Measurements from ENCODE around the gene TMEM223.
"Not testable (repeated sequence)": the region's sequence is repeated elsewhere in the genome, so short reads cannot be mapped to it uniquely, and the experiment has no call there.

The TMEM223 gene

DNA sequence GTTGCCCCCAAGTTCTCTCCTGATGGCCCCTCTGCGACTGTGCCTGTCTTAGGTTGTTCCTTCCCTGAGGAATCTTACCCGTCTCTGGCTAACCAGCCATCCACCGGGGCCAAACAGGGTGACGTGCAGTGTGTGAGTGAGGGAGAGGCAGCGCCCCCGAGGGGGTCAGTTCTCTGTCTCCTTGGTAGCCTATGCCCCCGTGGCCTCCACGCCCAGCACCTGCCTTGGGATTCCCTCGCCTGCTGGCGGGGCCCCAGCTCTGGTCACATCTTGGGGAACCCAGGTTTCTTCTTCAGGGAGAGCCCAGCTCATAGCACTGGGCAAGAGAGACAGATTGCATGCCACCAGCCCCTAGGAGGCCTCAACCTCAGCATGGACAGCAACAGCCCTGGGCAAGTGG lies 7.7 kb upstream of the TMEM223 start:
- DNase-seq (ENCODE audit: low spot score) = no peak

DNA sequence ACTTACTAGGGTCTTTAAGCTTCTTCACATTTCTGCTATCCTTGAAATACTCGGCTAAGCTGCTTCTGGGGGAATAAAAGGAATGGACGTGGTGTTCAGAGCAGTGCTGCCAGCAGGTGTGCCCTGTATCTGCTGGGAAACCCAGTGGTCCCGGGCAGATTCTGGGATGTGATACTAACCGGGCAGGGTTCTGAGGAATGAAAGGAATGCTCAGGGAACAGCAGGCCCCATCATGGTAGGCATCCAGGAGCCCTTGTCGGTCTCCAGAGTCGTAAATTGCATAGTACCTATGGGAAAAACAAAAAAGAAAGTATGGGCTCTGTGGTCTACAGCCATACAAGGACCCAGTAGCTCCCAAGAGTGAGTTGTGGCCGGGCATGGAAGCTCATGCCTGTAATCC lies 4.5 kb upstream of the TMEM223 start:
- DNase-seq (ENCODE audit: low spot score) = no peak

DNA sequence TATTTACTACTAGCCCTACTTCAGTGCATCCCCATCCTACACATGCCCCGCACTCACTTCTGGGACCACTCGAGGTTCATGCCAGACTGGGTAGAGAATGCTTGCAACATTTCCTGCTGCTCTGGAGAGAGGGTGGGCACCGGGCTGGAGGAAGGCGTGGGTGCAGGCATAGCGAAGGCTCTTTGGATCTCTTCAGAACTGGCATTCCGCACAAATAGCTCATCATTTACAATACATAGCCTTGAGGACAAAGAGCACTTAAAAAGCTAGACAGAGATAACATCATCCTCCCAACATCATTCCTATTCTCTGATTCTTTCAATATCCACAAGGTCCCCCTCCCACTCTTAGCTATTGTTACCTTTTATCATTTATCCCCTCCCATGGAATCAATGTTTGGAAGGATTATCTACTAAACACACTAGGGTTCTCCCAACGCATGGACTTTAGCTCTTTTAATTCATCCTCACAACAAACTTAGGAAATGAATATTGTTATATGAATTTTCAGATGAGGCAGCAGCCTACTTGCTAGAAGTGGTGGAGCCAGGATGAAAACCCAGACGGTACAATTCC lies 2.5 kb upstream of the TMEM223 start:
- DNase-seq (ENCODE audit: low spot score) = no peak

DNA sequence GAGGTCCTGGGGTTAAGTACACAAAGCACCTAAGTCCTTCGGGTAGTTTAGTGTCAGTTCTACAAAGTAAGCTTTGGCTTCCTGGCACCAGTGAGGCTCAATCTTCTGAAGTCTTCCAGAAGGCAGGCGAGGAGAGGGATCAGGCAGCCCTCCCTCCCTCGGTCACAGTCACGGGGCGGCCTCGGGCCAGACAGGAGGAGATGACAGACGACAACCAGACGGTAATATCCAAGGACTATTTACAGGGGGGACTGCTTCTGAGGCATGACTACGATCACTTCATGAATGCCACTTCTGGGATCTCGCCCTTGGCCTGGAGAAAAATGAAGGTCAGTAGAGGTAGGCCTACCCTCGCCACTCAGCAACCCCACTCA lies 383 bp upstream of the TMEM223 start:
- DNase-seq (ENCODE audit: low spot score) = no peak

DNA sequence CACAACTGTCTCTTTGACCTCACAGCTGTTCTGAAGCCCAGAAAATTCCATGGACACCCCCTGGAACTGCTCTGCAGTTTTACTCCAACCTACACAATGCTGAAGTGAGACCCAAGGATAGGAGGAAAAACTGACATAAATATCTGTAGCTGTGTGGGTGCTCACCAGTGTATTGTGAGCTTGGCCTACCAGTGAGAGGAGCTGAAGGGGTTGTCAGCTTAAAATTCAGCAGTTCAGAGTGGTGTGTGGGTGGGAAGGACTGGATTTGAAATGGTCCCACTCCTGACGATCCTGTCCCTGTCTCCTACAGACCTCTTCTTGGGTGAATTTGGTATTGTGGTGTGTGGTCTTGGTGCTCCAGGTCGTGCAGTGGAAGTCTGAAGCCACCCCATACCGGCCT lies 2.2 kb downstream of the TMEM223 start:
- no peak for DNase-seq (ENCODE audit: low spot score)

DNA sequence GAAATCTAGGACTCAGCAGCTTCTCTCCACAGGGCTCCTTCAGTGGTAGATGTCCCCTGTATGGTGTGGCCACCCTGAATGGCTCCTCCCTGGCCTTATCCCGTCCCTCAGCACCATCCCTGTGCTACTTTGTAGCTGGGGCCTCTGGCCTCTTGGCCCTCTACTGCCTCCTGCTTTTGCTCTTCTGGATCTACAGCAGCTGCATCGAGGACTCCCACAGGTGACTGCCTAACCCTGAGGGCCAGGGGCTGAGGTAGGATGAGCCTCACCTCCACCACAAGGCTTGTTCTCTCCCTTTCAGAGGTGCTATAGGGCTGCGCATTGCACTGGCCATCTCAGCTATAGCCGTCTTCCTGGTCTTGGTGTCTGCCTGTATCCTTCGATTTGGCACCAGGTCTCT lies 2.8 kb downstream of the TMEM223 start:
- no peak for DNase-seq (ENCODE audit: low spot score)

DNA sequence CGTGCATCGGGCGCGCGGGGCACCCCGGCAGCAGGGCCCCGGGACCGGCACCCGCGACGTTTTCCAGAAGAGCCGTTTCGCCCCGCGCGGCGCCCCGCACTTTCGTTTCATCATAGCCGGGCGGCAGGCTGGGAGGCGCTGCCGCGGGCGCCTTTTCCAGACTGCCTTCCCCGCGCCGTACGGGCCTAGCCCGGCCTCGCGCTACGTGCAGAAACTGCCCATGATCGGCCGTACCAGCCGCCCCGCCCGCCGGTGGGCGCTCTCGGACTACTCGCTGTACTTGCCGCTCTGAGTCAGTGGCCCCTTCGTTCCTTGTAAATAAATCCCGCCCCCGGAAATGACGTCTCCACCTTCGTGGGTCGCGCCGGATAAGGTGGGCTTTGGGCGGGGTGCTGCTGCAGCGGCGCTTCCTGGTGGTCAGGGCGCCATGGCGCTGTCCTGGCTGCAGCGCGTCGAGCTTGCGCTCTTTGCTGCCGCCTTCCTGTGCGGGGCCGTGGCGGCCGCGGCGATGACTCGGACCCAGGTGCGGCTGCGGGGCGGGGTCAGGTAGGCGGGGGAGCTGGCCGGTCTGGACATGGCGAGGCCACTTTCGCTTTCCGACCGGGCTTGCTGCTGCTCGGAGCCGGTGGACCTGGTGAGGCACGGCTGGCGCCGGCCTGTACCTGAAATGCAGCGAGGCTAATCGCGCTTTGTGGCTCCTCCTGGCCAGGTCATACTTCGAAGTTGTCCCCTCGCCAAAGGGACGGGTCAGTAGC lies 4.6 kb downstream of the TMEM223 start, which contains the start of gene TMEM179B:
TMEM179B (plus strand) TSS at position 398 of the 755 bp plus-strand sequence; CDS start at position 428, 30 bp downstream.
- DNase-seq (ENCODE audit: low spot score) = peak; percentile 99

DNA sequence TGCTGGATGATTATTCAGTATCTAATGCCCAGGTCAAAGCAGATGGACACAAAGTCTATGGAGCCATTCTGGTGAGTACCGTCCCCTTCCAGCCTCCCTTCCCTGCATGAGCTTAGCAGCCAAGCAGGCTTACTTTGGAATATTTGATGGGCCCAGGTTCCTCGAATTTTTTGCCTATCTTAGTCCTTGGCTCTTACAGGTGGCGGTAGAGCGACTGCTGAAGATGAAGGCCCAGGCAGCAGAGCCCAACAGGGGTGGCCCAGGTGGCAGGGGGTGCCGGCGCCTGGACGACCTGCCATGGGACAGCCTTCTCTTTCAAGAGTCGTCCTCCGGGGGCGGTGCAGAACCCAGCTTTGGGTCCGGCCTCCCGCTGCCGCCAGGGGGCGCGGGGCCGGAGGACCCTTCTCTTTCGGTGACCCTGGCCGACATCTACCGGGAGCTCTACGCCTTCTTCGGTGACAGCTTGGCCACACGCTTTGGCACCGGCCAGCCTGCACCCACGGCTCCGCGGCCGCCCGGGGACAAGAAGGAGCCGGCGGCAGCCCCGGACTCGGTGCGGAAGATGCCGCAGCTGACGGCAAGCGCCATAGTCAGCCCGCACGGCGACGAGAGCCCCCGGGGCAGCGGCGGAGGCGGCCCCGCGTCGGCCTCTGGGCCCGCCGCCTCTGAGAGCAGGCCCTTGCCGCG lies 5.3 kb downstream of the TMEM223 start:
- peak; percentile 83 for DNase-seq (ENCODE audit: low spot score)

DNA sequence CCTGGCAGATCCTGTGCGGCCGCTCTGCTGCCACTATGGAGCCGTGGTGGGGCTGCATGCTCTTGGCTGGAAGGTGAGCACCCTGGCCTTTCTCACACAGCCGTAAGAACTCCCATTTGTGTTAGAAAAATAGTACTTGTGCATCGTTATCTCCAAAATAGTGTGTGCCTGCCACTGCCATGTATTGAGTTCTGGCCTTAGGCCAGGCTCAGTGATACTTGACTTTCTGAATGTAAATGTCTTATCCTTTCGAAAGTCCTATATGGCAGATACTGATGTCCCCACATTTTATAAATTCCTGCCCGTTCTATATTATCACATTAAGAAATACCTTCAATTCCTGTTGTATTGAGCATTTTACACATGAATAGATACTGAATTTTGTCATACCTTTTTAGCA lies 9.1 kb downstream of the TMEM223 start:
- DNase-seq (ENCODE audit: low spot score) = no peak

DNA sequence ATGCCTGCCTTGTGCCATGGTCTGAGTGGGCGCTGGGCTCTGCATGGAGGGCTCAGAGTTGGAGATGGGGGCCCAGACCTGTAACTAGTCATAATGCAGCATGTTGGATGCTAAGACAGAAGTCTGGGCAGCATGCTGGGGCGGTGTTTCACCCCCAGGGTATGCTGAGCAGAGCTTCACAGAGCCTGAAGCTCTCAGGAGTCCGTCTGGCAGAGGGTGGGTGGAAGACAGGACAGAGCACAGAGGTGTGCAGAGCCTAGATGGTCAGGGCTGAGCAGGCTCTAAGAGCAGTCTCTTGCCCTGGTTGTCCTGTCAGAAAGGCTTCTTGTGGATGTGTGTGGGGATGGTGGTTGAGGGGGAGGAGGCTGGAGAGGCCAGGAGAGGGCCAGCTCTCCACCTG lies 13.4 kb downstream of the TMEM223 start:
- no peak for DNase-seq (ENCODE audit: low spot score)

DNA sequence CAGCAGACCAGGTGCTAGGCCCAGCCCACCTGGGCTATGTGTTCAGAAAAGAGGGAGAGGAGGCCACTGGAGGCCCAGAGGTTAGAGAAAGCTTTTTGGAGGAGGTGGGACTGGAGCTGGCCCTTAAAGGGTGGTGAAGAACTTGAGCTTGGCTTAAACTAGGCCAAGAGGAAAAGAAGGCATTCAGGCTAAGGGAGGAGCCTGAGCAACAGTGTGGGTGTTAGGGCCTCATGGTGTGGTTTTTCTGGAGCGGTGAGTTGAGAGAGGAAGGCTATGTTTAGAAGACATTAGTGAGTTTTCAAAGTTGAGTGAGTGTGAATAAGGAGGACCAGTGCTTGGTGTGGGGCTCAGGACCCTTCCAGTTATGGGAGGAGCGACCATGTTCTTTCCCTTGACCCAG lies 14.4 kb downstream of the TMEM223 start:
- DNase-seq (ENCODE audit: low spot score) = no peak

DNA sequence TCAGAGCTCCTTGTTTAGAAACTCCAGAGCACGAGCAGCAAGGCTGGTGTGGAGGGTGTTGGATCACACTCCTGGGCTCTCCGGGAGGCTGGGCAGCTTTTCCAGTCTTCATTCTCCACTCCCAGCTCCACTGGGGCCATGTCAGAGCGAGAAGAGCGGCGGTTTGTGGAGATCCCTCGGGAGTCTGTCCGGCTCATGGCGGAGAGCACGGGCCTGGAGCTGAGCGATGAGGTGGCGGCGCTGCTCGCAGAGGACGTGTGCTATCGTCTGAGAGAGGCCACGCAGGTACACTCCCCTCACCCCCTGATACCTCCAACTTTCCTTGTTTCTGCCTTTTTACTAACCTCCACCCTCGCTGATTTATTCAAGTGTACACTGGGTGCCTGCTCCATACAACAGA lies 16.2 kb downstream of the TMEM223 start:
- DNase-seq (ENCODE audit: low spot score) = no peak

DNA sequence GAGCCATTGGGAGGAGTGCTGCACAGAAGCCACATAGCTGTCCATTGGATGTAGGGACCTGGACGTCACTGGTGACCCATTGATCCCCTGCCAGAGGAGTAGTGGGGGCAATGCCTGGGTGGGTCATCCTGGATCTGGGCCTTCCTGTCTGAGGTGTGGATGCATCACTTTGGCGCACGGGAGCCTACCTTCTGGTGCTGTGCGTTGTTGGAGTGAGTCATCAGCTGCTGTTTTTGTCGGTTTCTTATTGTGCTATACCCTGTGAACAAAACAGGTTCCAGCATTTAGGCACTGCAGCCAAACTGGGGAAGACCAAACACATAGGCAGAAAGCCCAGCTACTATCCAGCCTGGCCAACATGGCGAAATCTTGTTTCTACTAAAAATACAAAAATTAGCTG lies 17.4 kb downstream of the TMEM223 start:
- no peak for DNase-seq (ENCODE audit: low spot score)

DNA sequence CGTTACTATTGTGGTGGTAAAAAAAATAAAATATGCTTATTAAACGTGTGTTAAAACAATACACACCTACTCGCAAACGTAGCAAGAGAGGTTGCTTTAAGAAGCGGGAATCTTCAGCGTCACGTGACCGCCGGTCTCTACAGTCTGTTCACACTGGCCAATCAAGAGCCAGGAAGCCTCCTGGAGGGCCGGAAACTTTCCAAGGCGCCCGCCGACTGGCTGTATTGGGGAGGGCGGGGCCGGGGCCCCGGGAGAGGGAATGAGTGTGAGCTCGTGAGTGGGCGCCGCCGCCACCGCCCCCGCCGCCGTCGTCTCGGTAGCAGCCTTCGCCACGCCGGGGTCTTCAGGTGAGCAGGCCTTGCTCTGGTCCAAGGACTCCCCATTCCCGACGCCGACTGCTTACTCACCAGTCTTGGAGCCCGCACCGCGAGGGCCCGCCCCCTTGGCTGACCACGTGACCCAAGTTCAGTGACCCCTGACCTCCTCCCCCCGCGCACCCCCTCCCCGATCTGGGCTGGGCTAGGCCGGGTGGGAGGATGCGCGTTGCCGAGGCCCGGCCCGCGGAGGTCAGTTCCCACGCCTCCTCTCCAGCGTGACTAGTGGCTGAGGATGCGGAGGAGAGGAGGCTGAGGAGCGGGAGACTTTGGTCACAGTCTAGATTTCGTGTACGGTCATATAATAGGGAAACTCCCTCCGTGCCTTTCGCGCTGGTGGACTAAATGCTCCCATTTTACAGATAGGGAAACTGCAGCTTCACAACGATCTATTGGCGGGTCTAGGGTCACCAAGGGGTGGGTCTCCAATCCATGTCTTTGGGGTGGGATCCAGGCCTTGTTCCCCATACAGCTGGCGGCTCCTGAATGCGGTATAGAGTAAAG lies 20.4 kb downstream of the TMEM223 start, which contains the start of gene TAF6L:
TAF6L (plus strand) TSS at position 253 of the 878 bp plus-strand sequence. CDS start 4,388 bp downstream, outside the sequence.
- peak; percentile 98 for DNase-seq (ENCODE audit: low spot score)

DNA sequence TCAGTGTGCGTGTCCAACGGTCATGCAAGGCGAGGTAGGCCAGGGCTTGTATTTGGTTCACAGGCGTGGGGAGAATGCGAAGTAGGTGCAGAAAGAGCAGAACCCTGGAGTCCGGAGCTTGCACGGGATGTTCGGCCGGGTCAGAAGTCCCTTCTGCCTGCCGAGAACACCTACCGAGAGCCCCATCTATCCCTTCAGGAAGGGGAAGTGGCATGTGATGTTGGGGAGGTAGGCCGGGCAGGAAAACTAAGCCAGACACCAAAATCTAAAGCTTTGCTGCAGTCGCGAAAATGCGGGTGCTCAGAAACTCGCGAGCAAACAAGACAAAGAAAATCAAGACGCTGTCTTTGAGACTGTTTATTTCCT lies 21.0 kb downstream of the TMEM223 start:
- peak; percentile 71 for DNase-seq (ENCODE audit: low spot score)

DNA sequence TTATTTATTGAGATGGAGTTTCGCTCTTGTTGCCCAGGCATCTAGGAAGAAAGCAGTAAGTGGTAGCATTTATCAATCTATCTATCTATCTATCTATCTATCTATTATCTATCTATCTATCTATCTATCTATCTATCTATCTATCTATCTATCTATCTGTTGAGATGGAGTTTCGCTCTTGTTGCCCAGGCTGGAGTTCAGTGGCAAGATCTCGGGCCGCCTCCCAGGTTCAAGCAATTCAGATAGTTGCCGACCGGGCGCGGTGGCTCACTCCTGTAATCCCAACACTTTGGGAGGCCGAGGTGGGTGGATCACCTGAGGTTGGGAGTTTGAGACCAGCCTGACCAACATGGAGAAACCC lies 31.0 kb downstream of the TMEM223 start:
- DNase-seq (ENCODE audit: low spot score) = not testable (repeated sequence)

DNA sequence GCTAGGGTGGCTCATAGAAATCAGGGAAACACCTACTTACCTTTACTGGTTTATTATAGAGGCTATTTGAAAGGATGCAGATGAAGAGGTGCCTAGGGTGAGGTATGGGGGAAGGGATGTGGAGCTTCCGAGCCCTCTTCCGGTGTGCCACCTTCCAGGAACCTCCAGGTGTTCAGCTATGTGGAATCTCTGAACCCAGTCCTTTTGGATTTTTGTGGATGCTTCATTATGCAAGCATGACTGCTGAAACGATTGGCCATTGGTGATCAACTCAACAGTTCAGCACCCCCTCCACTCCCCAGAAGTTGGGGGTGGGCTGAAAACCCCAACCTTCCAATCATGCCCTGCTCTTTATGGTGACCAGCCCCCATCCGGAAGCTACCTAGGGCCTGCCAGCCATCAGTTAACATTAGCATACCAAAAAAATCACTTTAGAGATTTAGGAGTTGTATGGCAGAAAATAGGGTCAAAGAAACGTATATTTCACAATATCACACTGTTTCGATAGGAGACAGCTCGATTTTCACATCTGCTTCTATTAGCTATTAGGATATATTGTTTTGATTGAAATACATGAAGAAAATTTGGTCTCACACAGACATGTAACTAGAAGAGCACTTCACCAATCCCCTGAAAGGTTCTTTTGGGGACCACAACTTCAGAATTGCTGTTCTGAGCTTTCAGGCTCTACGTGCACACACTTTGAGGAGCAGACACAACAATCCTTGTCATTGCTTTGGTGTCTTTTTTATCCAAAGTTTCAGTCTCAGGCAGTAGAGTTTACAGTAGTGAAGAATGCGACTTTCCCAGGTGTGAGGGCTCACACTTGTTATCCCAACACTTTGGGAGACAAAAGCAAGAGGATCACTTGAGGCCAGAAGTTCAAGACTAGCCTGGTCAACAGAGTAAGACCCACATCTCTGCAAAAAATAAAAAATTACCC lies 33.7 kb downstream of the TMEM223 start:
- DNase-seq (ENCODE audit: low spot score) = no peak

DNA sequence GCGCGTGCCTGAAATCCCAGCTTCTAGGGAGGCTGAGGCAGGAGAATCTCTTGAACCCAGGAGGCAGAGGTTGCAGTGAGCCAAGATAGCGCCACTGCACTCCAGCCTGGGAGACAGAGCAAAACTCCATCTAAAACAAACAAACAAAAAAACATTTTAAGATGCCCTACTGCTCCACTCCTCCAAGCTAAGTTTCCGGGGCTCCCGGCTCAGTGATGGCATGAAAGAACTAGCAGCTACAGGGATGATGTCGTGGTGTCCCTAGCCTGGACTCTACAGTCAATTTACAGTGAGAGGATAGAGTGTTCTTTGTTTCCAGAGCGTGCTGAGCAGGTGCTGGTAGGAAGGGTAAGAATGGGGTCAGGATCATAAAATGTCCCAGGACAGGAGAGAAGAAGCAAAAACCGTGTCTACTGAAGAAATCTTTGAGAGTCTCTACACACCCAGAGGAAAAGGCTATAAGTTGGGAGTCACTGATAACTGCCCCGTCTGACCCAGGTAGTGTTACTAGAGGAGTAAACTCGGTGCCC lies 36.7 kb downstream of the TMEM223 start:
- DNase-seq (ENCODE audit: low spot score) = no peak

DNA sequence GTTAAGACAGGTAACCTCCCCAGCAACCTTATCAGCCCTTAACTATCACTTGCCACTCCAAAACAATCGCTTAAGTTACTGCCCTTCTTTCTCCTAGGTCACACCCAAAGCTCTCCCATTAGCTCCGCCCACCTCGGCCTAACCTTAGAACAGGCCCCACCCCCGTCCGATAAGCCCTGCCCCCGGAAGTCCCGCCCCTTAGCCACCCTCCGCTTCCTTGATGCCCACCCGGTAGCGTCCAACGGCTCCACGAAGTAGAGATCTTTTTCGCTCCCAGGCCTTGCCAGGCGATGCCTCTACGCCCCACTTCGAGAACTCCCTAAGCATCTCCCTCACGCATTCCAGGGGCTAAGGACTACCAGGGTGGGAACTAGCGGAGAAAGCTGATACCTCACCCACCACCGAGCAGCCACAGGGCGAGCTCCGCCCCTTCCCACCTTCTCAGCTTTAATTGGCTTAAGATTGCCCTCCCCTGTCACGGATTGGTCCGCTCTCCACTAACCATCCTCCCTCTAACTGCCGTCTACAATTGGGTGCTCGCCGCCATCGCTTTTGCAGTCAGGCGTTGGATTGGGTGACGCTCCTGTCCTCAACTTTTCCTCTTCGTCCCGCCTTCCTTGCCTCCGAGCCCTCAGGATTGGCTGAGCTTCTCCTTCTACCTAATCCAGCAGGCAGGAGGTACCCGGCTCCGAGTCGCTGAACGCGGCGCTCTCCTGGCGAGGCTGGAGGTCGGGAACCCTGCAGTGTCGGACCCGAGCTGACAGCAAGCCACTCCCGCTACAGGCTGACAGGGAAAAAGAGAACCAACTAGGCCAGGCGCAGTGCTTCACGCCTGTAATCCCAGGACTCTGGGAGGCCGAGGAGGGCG lies 37.8 kb downstream of the TMEM223 start, which contains the start of gene ZBTB3:
ZBTB3 (minus strand) TSS at position 425 of the 868 bp plus-strand sequence. CDS start 496 bp downstream, outside the sequence.
- DNase-seq (ENCODE audit: low spot score) = peak; percentile 100

Measured in Ammon's horn (tissue), 1 donor.